Vagina (tissue), 2 donors: Measurements from ENCODE around the gene AKAP11. TPM values are rescaled to one million over a fixed set of nuclear protein-coding genes. Genes with fewer than 3 reads are reported as not detected.

ENCODE experiments used
- DNase-seq, 2 donors: peaks; one replicate each; pipeline ENCODE4 v3.0.0-alpha.2; 2017; ENCODE audit errors: extremely low spot score in 2 of 2
- H3K27ac ChIP-seq: fragments of 200-600 bp; sonication (generic); one replicate; pipeline ENCODE4 v1.5.1; 2019
- H3K27me3 ChIP-seq: fragments of 200-600 bp; sonication (generic); one replicate; pipeline ENCODE4 v1.5.1; 2019
- H3K36me3 ChIP-seq, 2 donors: fragments of 200-600 bp; sonication (generic); one replicate each; pipeline ENCODE4 v1.5.1; 2017 to 2019
- H3K4me1 ChIP-seq: fragments of 200-600 bp; sonication (generic); one replicate; pipeline ENCODE4 v1.5.1; 2019
- H3K4me3 ChIP-seq, 2 donors: fragments of 200-600 bp; sonication (generic); 1 replicate in 1 of 2; 2 replicates in 1 of 2; pipeline ENCODE4 v1.5.1; 2016 to 2019
- H3K9me3 ChIP-seq: fragments of 200-600 bp; sonication (generic); one replicate; pipeline ENCODE4 v1.5.1; 2019
- CTCF ChIP-seq, 3 experiments: fragments of 450-650 bp in 2 of 3; fragments of 200-600 bp in 1 of 3; sonication (generic) in 1 of 3; IDR thresholded peaks; one replicate each; pipeline ENCODE4 v1.5.1; 2017 to 2019; ENCODE audit warnings: antibody characterized with exemption in 3 of 3, mild to moderate bottlenecking in 2 of 3, moderate library complexity in 2 of 3
- POLR2A ChIP-seq, 2 donors: fragments of 450-650 bp; IDR thresholded peaks; one replicate each; pipeline ENCODE4 v1.6.1; 2017; ENCODE audit warnings: antibody characterized with exemption in 2 of 2, mild to moderate bottlenecking in 2 of 2, moderate library complexity in 2 of 2
- POLR2AphosphoS5 ChIP-seq, 2 donors: sonication (generic); formaldehyde crosslinking; IDR thresholded peaks; one replicate each; pipeline ENCODE4 v1.9.0; 2017; ENCODE audit warnings: antibody characterized with exemption in 2 of 2, mild to moderate bottlenecking in 2 of 2, low read depth in 1 of 2; ENCODE audit not compliant: insufficient read depth in 1 of 2
- intact Hi-C: fragments of 100-400 bp; cut with DNase I; formaldehyde crosslinking; loops from one replicate; pipeline ENCODE4 v1.15.1; 2023
- total RNA-seq: library from RNA; depleted of rRNA; stranded (reverse); fragments of >200 nt; gene quantifications from one replicate; pipeline ENCODE4 v1.2.3, GENCODE V29; 2016

Gene AKAP11
- total RNA-seq, 1 donor from 2014 or later: 25.0 TPM

- H3K4me1 ChIP-seq: no peaks in the 10 kb centered on the region
- intact Hi-C loops: no loop called here
- TF ChIP-seq POLR2AphosphoS5 (IDR thresholded peaks at IDR 0.05; ENCODE audit: insufficient read depth in 1 of 2, low read depth in 1 of 2): no peak
- TF ChIP-seq POLR2A (IDR thresholded peaks at IDR 0.05): no peak
- TF ChIP-seq CTCF (IDR thresholded peaks at IDR 0.05): no peak
- no peaks in the 10 kb centered on the region for H3K9me3 ChIP-seq
- no peaks in the 10 kb centered on the region for H3K27me3 ChIP-seq
- no peak for DNase-seq
- no peaks in the 10 kb centered on the region for H3K36me3 ChIP-seq
- no peak overlapping the region for H3K27ac ChIP-seq
- no peak overlapping the region for H3K4me3 ChIP-seq
Measured at GRCh38 chr13:42327725-42328124, 55.8 kb downstream of the AKAP11 start.

GRCh38 chr13:42328672-42329071 lies 56.7 kb downstream of the AKAP11 start:
- no peak for DNase-seq
- H3K4me3 ChIP-seq: no peak overlapping the region
- no peak overlapping the region for H3K27ac ChIP-seq
- no peaks in the 10 kb centered on the region for H3K4me1 ChIP-seq
- TF ChIP-seq POLR2AphosphoS5 (IDR thresholded peaks at IDR 0.05; ENCODE audit: insufficient read depth in 1 of 2, low read depth in 1 of 2) (no peak), CTCF (IDR thresholded peaks at IDR 0.05) (no peak)
- H3K9me3 ChIP-seq: no peaks in the 10 kb centered on the region
- intact Hi-C loops: no loop called here
- no peaks in the 10 kb centered on the region for H3K36me3 ChIP-seq
- no peaks in the 10 kb centered on the region for H3K27me3 ChIP-seq

- H3K9me3 ChIP-seq: no peaks in the 10 kb centered on the region
- no peaks in the 10 kb centered on the region for H3K4me1 ChIP-seq
- DNase-seq: no peak
- intact Hi-C loops: no loop called here
- TF ChIP-seq POLR2A (IDR thresholded peaks at IDR 0.05) (no peak), CTCF (IDR thresholded peaks at IDR 0.05) (no peak), POLR2AphosphoS5 (IDR thresholded peaks at IDR 0.05; ENCODE audit: insufficient read depth in 1 of 2, low read depth in 1 of 2) (no peak)
- H3K27me3 ChIP-seq: no peaks in the 10 kb centered on the region
- H3K27ac ChIP-seq: no peak overlapping the region
- H3K36me3 ChIP-seq: no peaks in the 10 kb centered on the region
- H3K4me3 ChIP-seq: no peak overlapping the region
Measured at GRCh38 chr13:42329239-42329638, 57.3 kb downstream of the AKAP11 start.

- no peak for DNase-seq
- no peak for TF ChIP-seq POLR2A (IDR thresholded peaks at IDR 0.05)
- no peak for TF ChIP-seq CTCF (IDR thresholded peaks at IDR 0.05)
- no peak for TF ChIP-seq POLR2AphosphoS5 (IDR thresholded peaks at IDR 0.05; ENCODE audit: insufficient read depth in 1 of 2, low read depth in 1 of 2)
- Histone ChIP-seq H3K27me3 (no peaks in the 10 kb centered on the region), H3K9me3 (no peaks in the 10 kb centered on the region), H3K4me1 (no peaks in the 10 kb centered on the region), H3K27ac (no peak overlapping the region), H3K36me3 (no peaks in the 10 kb centered on the region), H3K4me3 (no peak overlapping the region)
- intact Hi-C loops: no loop called here
Measured at GRCh38 chr13:42331009-42331408, 59.1 kb downstream of the AKAP11 start.

GRCh38 chr13:42333613-42334328 lies 61.8 kb downstream of the AKAP11 start:
- Histone ChIP-seq H3K36me3 (no peaks in the 10 kb centered on the region), H3K4me1 (no peaks in the 10 kb centered on the region), H3K27ac (no peak overlapping the region), H3K27me3 (no peaks in the 10 kb centered on the region), H3K4me3 (no peak overlapping the region), H3K9me3 (no peaks in the 10 kb centered on the region)
- no peak for TF ChIP-seq CTCF (IDR thresholded peaks at IDR 0.05)
- no peak for TF ChIP-seq POLR2A (IDR thresholded peaks at IDR 0.05)
- TF ChIP-seq POLR2AphosphoS5 (IDR thresholded peaks at IDR 0.05; ENCODE audit: insufficient read depth in 1 of 2, low read depth in 1 of 2): no peak
- DNase-seq: no peak
- intact Hi-C loops: no loop called here
